ENCODE data around the gene POLR3B.
"Not testable (repeated sequence)": the region's sequence is repeated elsewhere in the genome, so short reads cannot be mapped to it uniquely, and the experiment has no call there.

POLR3B gene

GRCh38 chr12:106342397-106343213, 14.9 kb upstream of the POLR3B start:
- no peak for DNase-seq (ENCODE audit: low spot score)

GRCh38 chr12:106343214-106343528, 14.4 kb upstream of the POLR3B start:
- DNase-seq (ENCODE audit: low spot score): no peak

DNA sequence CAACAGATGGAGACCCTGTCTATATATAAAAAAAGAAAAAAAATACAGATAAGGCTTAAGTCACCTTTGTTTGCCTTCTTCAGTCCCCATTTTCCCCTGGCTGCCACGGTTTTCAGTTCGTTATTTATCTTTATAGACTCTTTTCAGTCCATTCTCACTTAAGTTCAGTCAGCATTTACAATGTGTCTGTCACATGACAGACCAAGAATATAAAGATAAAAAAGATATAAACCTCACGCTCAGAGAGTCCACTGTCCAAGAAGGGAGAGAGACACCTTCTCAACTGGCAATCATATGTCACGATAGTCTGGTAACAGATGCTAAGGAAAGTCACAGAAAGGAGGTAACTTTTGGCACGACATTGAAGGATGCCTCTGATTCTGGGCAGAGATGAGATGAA, 13.4 kb upstream of the POLR3B start:
- no peak for DNase-seq (ENCODE audit: low spot score)

DNA sequence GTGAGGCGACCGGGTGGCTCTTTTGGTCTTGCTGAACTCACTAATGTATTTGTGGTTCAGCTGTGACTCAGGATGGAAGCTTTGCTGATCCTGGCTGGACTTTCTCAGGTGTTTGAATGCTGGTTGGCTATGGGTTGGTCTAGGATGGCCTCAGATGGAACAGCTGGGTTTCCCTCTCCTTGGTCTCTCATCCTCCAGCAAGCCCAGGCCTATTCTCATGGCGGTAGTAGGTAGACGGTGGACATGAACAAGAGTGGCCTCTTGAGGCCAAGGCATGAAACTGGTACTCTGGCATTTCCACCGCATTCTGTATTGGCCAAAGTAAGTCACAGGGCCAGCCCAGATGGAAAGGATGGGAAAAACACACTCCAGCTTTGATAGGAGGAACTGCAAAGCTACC, 11.8 kb upstream of the POLR3B start:
- peak; percentile 64 for DNase-seq (ENCODE audit: low spot score)

GRCh38 chr12:106348411-106348810, 9.1 kb upstream of the POLR3B start:
- no peak for DNase-seq (ENCODE audit: low spot score)

DNA sequence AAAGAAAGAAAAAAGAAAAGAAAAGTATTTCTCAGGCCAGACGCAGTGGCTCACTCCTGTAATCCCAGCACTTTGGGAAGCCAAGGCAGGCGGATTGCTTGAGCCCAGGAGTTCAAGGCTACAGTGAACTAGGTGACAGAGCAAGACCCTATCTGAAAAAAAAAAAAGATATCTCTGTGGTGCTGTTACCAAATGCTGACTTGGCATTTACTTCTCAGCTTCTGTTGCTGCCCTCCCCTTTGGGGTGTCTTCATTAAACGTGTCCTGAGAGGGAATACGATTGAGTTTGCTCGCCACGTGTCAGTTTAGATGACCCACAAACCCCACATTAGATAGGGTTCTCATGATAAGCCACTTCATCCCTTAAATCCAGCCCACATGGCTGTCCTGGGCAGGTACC, 4.4 kb upstream of the POLR3B start:
- DNase-seq (ENCODE audit: low spot score): no peak

- no peak for DNase-seq (ENCODE audit: low spot score)
Observed at GRCh38 chr12:106358396-106359241, 1.1 kb downstream of the POLR3B start.

DNA sequence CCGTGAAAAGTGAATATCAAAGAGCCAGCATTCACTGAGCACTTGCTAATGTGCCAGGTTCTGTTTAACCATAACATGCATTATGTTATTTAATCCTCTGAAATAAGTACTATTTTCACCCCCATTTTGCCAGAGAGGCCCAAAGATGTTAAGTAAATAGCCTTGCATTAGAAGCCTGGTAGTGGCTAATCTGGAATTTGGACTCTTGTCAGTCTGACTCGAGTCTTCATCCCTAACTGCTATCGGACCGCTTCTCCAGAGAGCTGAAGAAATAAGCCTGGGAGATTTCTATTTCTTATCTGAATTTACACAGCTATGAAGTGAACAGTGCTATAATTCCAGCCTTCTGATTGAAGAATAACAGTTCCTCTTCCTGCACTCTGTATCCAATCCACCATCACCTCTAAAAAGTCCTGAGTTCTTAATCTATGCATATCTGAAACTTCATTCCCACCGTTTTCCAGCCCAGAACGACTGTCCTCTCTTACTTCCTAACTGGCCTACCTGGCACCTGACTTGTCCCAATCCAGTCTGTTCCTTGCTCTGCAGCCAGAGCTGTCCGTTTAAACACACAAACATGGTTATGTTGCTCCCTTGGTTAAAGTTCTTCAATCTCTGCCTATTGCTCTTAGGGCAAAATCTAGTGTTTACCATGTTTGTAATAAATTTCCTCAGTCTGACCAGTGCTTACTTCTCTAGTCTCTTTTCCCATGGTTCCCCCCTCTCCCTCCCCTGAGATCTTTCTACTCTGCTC, 2.3 kb downstream of the POLR3B start:
- no peak for DNase-seq (ENCODE audit: low spot score)

DNA sequence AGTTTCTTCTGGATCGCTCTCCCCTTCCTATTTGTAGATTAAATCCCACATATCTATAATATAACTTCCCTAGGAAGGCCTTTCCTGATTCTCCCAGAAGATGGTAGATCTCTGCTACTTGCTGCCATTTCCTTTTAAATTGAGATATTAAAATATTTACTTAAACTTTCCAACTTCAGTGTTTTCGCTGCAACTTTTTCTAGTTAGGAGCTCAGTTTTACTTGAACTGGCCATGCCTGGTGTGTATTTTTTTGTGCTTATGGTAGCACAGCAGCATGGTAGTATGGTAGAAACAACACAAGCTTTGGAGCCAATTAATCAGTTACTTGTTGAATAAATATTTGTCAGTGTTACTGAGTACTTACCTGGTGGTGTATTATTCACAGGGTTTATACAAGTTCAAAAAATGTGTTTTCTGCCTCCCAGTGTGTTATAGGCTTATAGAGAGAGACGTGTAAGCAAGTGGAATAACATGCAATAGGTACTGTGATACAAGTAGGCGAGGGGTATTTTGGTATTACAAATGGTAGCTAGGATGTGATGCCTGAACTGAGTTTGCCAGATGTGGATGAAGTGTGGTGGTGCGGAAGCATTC, 2.9 kb downstream of the POLR3B start:
- no peak for DNase-seq (ENCODE audit: low spot score)

- DNase-seq (ENCODE audit: low spot score): no peak
Observed at GRCh38 chr12:106362971-106363370, 5.4 kb downstream of the POLR3B start.

- DNase-seq (ENCODE audit: low spot score): no peak
Observed at GRCh38 chr12:106364261-106364660, 6.7 kb downstream of the POLR3B start.

DNA sequence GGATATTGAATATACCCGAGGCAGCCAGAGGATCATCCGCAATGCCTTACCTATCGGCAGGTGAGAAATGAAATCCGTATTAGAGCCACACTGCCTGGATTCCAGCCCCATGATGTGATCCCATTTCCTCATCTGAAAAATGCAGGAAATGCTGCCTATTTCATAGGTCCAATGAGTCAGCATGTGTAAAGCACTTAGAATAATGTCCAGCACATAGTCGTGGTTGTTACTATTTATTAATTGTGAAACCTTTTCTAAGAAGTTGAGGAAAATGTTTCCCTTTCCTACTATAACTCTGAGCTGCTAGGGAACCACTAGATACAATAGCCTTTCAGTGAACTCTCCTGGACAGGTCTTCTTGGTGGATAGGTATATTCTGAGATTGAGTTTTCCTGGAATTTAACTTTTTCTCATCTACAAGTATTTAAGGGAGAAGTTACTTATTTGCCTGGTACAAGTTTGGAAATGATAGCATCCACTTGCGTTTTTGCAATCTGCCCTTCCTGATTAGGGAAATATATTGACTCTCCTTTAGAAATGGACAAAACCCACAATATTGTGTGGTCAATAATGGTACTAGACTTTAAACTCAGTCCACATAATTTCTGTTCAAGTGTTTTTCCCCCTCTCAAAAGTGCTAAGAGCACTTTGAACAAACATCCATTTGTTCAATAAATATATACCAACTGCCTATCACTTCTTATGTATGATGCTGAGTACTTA, 12.2 kb downstream of the POLR3B start:
- no peak for DNase-seq (ENCODE audit: low spot score)

- no peak for DNase-seq (ENCODE audit: low spot score)
Observed at GRCh38 chr12:106378788-106379187, 21.2 kb downstream of the POLR3B start.

DNA sequence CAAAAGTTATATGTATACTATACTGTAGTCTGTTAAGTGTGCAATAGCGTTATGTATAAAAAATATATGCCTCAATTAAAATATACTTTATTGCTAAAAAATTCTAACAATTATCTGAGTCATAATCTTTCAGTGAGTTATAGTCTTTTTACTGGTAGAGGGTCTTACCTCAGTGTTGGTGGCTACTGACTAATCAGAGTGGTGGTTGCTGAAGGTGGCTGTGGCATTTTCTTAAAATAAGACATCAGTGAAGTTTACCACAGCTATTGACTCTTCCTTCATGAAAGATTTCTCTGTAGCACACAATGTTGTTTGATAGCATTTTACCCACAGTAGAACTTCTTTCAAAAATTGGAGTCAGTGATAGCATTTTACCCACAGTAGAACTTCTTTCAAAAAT, 23.4 kb downstream of the POLR3B start:
- DNase-seq (ENCODE audit: low spot score): no peak

DNA sequence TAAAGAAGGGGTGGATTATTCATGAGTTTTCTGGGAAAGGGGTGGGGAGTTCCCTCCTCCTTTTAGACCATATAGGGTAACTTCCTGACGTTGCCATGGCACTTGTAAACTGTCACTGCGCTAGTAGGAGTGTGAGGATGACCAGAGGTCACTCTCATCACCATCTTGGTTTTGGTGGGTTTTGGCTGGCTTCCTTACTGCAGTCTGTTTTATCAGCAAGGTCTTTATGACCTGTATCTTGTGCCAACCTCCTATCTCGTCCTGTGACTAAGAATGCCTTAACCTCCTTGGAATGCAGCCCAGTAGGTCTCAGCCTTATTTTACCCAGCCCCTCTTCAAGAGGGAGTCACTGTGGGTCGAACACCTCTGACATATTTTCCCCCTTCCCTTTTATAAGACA, 24.3 kb downstream of the POLR3B start:
- not testable (repeated sequence) for DNase-seq (ENCODE audit: low spot score)

- no peak for DNase-seq (ENCODE audit: low spot score)
Observed at GRCh38 chr12:106386813-106387535, 29.4 kb downstream of the POLR3B start.

- no peak for DNase-seq (ENCODE audit: low spot score)
Observed at GRCh38 chr12:106387848-106388377, 30.4 kb downstream of the POLR3B start.

GRCh38 chr12:106389151-106389550, 31.6 kb downstream of the POLR3B start:
- no peak for DNase-seq (ENCODE audit: low spot score)

GRCh38 chr12:106392759-106393158, 35.2 kb downstream of the POLR3B start:
- no peak for DNase-seq (ENCODE audit: low spot score)

DNA sequence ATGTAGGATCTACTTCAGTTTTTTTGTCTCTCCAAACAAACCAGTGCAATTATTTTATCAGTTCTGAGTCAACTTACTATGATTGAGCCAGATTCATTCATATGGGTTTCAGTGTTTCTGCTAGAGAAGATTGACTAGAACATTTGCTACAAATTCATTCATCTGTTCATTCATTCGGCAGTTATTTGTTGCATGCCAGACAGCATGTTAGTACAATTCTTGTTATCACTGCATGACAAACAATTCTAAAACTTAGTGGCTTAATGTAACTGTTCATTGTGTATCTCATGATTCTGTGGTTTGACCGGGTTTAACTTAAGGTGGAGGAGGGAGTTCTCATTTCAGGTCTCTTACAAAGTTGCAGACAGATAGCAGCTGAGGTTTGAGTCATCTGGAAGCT, 52.3 kb downstream of the POLR3B start:
- no peak for DNase-seq (ENCODE audit: low spot score)

DNA sequence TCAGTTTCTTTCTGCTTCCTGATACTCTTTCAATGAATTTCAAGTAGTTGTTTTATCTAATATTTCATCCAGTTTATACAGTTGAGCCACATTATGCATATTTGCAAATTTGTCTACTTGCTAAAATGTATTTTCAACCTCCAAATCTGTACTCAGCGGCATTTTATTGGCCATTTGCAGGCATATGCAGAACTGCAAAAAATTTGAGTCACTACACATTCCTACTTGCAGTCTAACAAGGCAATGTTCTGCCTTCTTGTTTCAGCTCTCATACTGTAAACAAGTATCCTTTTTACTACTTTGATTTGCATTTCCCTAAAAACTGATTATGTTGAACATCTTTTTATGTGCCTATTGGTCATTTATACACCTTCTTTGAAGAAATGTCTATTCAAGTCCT, 55.0 kb downstream of the POLR3B start:
- no peak for DNase-seq (ENCODE audit: low spot score)
